Keratinocyte (primary cell): ENCODE data around the gene OR5T2. TPM values are rescaled to one million over a fixed set of nuclear protein-coding genes. Genes with fewer than 3 reads are reported as not detected.

Source experiments
- DNase-seq: peaks from one replicate; pipeline ENCODE4 v3.0.0-alpha.2; 2011; ENCODE audit warnings: low read depth, missing footprints, low spot score
- FAIRE-seq: peaks from 2 replicates; lab custom pipeline; 2011; peaks lifted over from hg19 to GRCh38; lab: Jason Lieb, UNC
- H2AFZ ChIP-seq: 2 replicates; pipeline ENCODE4 v1.6.0; 2012; ENCODE audit warnings: low read length, control low read depth, inconsistent platforms; ENCODE audit not compliant: control insufficient read depth
- H3K27ac ChIP-seq: 2 replicates; pipeline ENCODE4 v1.5.1; 2011; ENCODE audit warnings: low read length; ENCODE audit not compliant: control insufficient read depth, insufficient read depth
- H3K27me3 ChIP-seq: 3 replicates; pipeline ENCODE4 v1.6.0; 2011; ENCODE audit warnings: low read length; ENCODE audit not compliant: control insufficient read depth, insufficient read depth; ENCODE audit errors: extremely low read depth
- H3K36me3 ChIP-seq, 2 experiments: 2 replicates in 1 of 2; 3 replicates in 1 of 2; pipeline ENCODE4 v1.5.1; 2011; ENCODE audit warnings: low read length in 2 of 2, mild to moderate bottlenecking in 1 of 2; ENCODE audit not compliant: control insufficient read depth in 2 of 2, insufficient read depth in 2 of 2; ENCODE audit errors: extremely low read depth in 1 of 2
- H3K4me1 ChIP-seq: 3 replicates; pipeline ENCODE4 v1.5.1; 2011; ENCODE audit warnings: low read length; ENCODE audit not compliant: control insufficient read depth, insufficient read depth; ENCODE audit errors: extremely low read depth
- H3K4me2 ChIP-seq: 3 replicates; pipeline ENCODE4 v1.6.0; 2011; ENCODE audit warnings: low read depth, low read length; ENCODE audit not compliant: control insufficient read depth, insufficient read depth; ENCODE audit errors: extremely low read depth
- H3K4me3 ChIP-seq, 3 experiments: fragments of 200-600 bp in 1 of 3; sonication (generic) in 1 of 3; 2 replicates in 2 of 3; 3 replicates in 1 of 3; pipeline ENCODE4 v1.5.1; 2011 to 2016; ENCODE audit warnings: low read length in 3 of 3, mild to moderate bottlenecking in 3 of 3, control low read depth in 2 of 3, inconsistent platforms in 1 of 3, low read depth in 1 of 3, mixed read lengths in 1 of 3, mixed run types in 1 of 3, moderate library complexity in 1 of 3; ENCODE audit not compliant: control insufficient read depth in 2 of 3, insufficient read depth in 2 of 3; ENCODE audit errors: extremely low read depth in 1 of 3
- H3K79me2 ChIP-seq: 2 replicates; pipeline ENCODE4 v1.6.0; 2012; ENCODE audit warnings: low read length; ENCODE audit not compliant: control insufficient read depth, insufficient read depth
- H3K9ac ChIP-seq: 3 replicates; pipeline ENCODE4 v1.6.0; 2011; ENCODE audit warnings: low read length; ENCODE audit not compliant: control insufficient read depth, insufficient read depth; ENCODE audit errors: extremely low read depth
- H3K9me1 ChIP-seq: 3 replicates; pipeline ENCODE4 v1.6.0; 2011; ENCODE audit warnings: low read length; ENCODE audit not compliant: control insufficient read depth, insufficient read depth; ENCODE audit errors: extremely low read depth
- H3K9me3 ChIP-seq: 2 replicates; pipeline ENCODE4 v1.5.1; 2012; ENCODE audit warnings: low read depth, low read length; ENCODE audit not compliant: control insufficient read depth
- H4K20me1 ChIP-seq: 3 replicates; pipeline ENCODE4 v1.6.0; 2011; ENCODE audit warnings: low read length; ENCODE audit not compliant: control insufficient read depth, insufficient read depth; ENCODE audit errors: extremely low read depth
- EZH2 ChIP-seq: IDR thresholded peaks from one replicate; pipeline ENCODE4 v1.6.1; 2012; ENCODE audit warnings: inconsistent platforms, mild to moderate bottlenecking, low read length, moderate library complexity
- dilution Hi-C: fragments of 300-500 bp; cut with MboI; formaldehyde crosslinking; loops from one replicate; pipeline ENCODE4 v1.7.0; 2020; ENCODE audit warnings: low sequenced_read_pairs; ENCODE audit not compliant: extremely low pct_ligation_motif_present
- polyA plus RNA-seq, 5 experiments: library from polyadenylated mRNA; depleted of rRNA in 3 of 5; stranded (reverse) in 3 of 5; stranded (forward) in 1 of 5; unstranded in 1 of 5; fragments of >200 nt; gene quantifications; 1 replicate in 1 of 5; 2 replicates in 3 of 5; 3 replicates in 1 of 5; pipeline versions ENCODE4 v1.2.1 to v1.2.3, GENCODE V29; 2011 to 2012; ENCODE audit warnings: missing spikeins in 2 of 5, low read depth in 1 of 5, low replicate concordance in 1 of 5
- TF ChIP-seq, protein P1 (sequence below), 3 experiments: IDR thresholded peaks in 1 of 3; conservative IDR thresholded peaks in 1 of 3; optimal IDR thresholded peaks in 1 of 3; 2 replicates in 2 of 3; 3 replicates in 1 of 3; pipeline versions ENCODE3 to v1.5.1; 2011; ENCODE audit warnings: low read length in 3 of 3, mild to moderate bottlenecking in 3 of 3, moderate library complexity in 2 of 3, control low read depth in 1 of 3, inconsistent platforms in 1 of 3; ENCODE audit not compliant: insufficient read depth in 2 of 3; ENCODE audit errors: extremely low read depth in 1 of 3

Gene OR5T2
- polyA plus RNA-seq, 1 donor (not counting 4 experiments of a cell fraction or from before 2014, with no cell fraction given) = not detected

GRCh38 chr11:56197367-56197766, 36.7 kb downstream of the OR5T2 start:
- dilution Hi-C loops = no loop called here
- no peak overlapping the region for H2AFZ ChIP-seq
- H3K79me2 ChIP-seq = no peaks in the 10 kb centered on the region
- no peaks in the 10 kb centered on the region for H3K36me3 ChIP-seq
- TF ChIP-seq EZH2 = no peak
- TF ChIP-seq, protein P1, sequence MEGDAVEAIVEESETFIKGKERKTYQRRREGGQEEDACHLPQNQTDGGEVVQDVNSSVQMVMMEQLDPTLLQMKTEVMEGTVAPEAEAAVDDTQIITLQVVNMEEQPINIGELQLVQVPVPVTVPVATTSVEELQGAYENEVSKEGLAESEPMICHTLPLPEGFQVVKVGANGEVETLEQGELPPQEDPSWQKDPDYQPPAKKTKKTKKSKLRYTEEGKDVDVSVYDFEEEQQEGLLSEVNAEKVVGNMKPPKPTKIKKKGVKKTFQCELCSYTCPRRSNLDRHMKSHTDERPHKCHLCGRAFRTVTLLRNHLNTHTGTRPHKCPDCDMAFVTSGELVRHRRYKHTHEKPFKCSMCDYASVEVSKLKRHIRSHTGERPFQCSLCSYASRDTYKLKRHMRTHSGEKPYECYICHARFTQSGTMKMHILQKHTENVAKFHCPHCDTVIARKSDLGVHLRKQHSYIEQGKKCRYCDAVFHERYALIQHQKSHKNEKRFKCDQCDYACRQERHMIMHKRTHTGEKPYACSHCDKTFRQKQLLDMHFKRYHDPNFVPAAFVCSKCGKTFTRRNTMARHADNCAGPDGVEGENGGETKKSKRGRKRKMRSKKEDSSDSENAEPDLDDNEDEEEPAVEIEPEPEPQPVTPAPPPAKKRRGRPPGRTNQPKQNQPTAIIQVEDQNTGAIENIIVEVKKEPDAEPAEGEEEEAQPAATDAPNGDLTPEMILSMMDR (optimal IDR thresholded peaks at IDR 0.05 in 1 of 3, IDR thresholded peaks at IDR 0.05 in 1 of 3, conservative IDR thresholded peaks at IDR 0.05 in 1 of 3; ENCODE audit: extremely low read depth in 1 of 3, insufficient read depth in 2 of 3, low read length in 3 of 3) = no peak
- H3K9ac ChIP-seq = no peak overlapping the region
- H3K27ac ChIP-seq = no peak overlapping the region
- H3K9me1 ChIP-seq = no peaks in the 10 kb centered on the region
- no peak for FAIRE-seq
- no peak overlapping the region for H3K4me3 ChIP-seq
- H4K20me1 ChIP-seq = no peaks in the 10 kb centered on the region
- no peaks in the 10 kb centered on the region for H3K27me3 ChIP-seq
- DNase-seq = no peak
- no peak overlapping the region for H3K4me2 ChIP-seq
- no peaks in the 10 kb centered on the region for H3K9me3 ChIP-seq
- no peaks in the 10 kb centered on the region for H3K4me1 ChIP-seq

GRCh38 chr11:56196705-56197104, 37.4 kb downstream of the OR5T2 start:
- TF ChIP-seq, protein P1 (optimal IDR thresholded peaks at IDR 0.05 in 1 of 3, IDR thresholded peaks at IDR 0.05 in 1 of 3, conservative IDR thresholded peaks at IDR 0.05 in 1 of 3; ENCODE audit: extremely low read depth in 1 of 3, insufficient read depth in 2 of 3, low read length in 3 of 3) = no peak
- TF ChIP-seq EZH2 = no peak
- Histone ChIP-seq H3K4me1 (no peaks in the 10 kb centered on the region), H3K9me3 (no peaks in the 10 kb centered on the region), H3K79me2 (no peaks in the 10 kb centered on the region), H3K9me1 (no peaks in the 10 kb centered on the region), H3K27me3 (no peaks in the 10 kb centered on the region), H3K4me2 (no peak overlapping the region), H4K20me1 (no peaks in the 10 kb centered on the region), H3K4me3 (no peak overlapping the region), H2AFZ (no peak overlapping the region), H3K36me3 (no peaks in the 10 kb centered on the region), H3K27ac (no peak overlapping the region), H3K9ac (no peak overlapping the region)
- FAIRE-seq (no peak), DNase-seq (no peak)
- dilution Hi-C loops = no loop called here
